ENCODE results near the gene ZNF814.
"Not testable (repeated sequence)": the region's sequence is repeated elsewhere in the genome, so short reads cannot be mapped to it uniquely, and the experiment has no call there.

The ZNF814 gene

GRCh38 chr19:57905258-57905657, 16.4 kb upstream of the ZNF814 start:
- DNase-seq (ENCODE audit: low read depth, low spot score) = no peak
- Histone ChIP-seq H3K36me3 (ENCODE audit: insufficient read depth, low read length) (peaks cover 19% of the 10 kb centered on the region; the same call in 1 of the 2 replicates), H3K9me3 (ENCODE audit: low read depth, low read length) (0 out of 2 replicates have a peak, but pooled peaks cover 2% of the 10 kb centered on the region), H3K27ac (no peak overlapping the region), H3K9ac (ENCODE audit: insufficient read length) (no peak overlapping the region), H3K4me3 (no peak overlapping the region)
- TF ChIP-seq FOXP2 (optimal IDR thresholded peaks at IDR 0.05; ENCODE audit: control extremely low read depth, extremely low read length, insufficient read depth) (no peak), EZH2 (IDR thresholded peaks at IDR 0.05) (no peak), POLR2AphosphoS5 (IDR thresholded peaks at IDR 0.05; ENCODE audit: borderline replicate concordance, low read depth, low read length) (no peak)

- no peak overlapping the region for H3K4me3 ChIP-seq
- H3K27ac ChIP-seq = no peak overlapping the region
- DNase-seq (ENCODE audit: low read depth, low spot score) = no peak
- TF ChIP-seq POLR2AphosphoS5 (IDR thresholded peaks at IDR 0.05; ENCODE audit: borderline replicate concordance, low read depth, low read length) = no peak
- no peak for TF ChIP-seq EZH2 (IDR thresholded peaks at IDR 0.05)
- TF ChIP-seq FOXP2 (optimal IDR thresholded peaks at IDR 0.05; ENCODE audit: control extremely low read depth, extremely low read length, insufficient read depth) = no peak
- H3K9ac ChIP-seq (ENCODE audit: insufficient read length) = no peak overlapping the region
- H3K9me3 ChIP-seq (ENCODE audit: low read depth, low read length) = 0 out of 2 replicates have a peak, but pooled peaks cover 2% of the 10 kb centered on the region
- peaks cover 13% of the 10 kb centered on the region; the same call in 1 of the 2 replicates for H3K36me3 ChIP-seq (ENCODE audit: insufficient read depth, low read length)
These were observed 14.9 kb upstream of the ZNF814 start for GRCh38 chr19:57903618-57904184.

- DNase-seq (ENCODE audit: low read depth, low spot score) = no peak
- Histone ChIP-seq H3K36me3 (ENCODE audit: insufficient read depth, low read length) (no peaks in the 10 kb centered on the region), H3K9me3 (ENCODE audit: low read depth, low read length) (no peaks in the 10 kb centered on the region), H3K27ac (no peak overlapping the region), H3K4me3 (no peak overlapping the region), H3K9ac (ENCODE audit: insufficient read length) (no peak overlapping the region)
- TF ChIP-seq FOXP2 (optimal IDR thresholded peaks at IDR 0.05; ENCODE audit: control extremely low read depth, extremely low read length, insufficient read depth) = no peak
- no peak for TF ChIP-seq POLR2AphosphoS5 (IDR thresholded peaks at IDR 0.05; ENCODE audit: borderline replicate concordance, low read depth, low read length)
- TF ChIP-seq EZH2 (IDR thresholded peaks at IDR 0.05) = no peak
These were observed 11.5 kb upstream of the ZNF814 start for GRCh38 chr19:57900311-57900710.

- H3K4me3 ChIP-seq; DNase-seq (ENCODE audit: low read depth, low spot score); H3K9ac ChIP-seq (ENCODE audit: insufficient read length); H3K27ac ChIP-seq; H3K9me3 ChIP-seq (ENCODE audit: low read depth, low read length): not testable (repeated sequence)
- peaks cover 21% of the 10 kb centered on the region for H3K36me3 ChIP-seq (ENCODE audit: insufficient read depth, low read length)
These were observed 1.9 kb upstream of the ZNF814 start for GRCh38 chr19:57890706-57891105.

GRCh38 chr19:57888107-57888559, 704 bp downstream of the ZNF814 start:
- H3K9ac ChIP-seq (ENCODE audit: insufficient read length) = peak overlapping the region; percentile 61

GRCh38 chr19:57887195-57887941, 1.5 kb downstream of the ZNF814 start:
- TF ChIP-seq EZH2 (IDR thresholded peaks at IDR 0.05) (no peak), FOXP2 (optimal IDR thresholded peaks at IDR 0.05; ENCODE audit: control extremely low read depth, extremely low read length, insufficient read depth) (no peak), POLR2AphosphoS5 (IDR thresholded peaks at IDR 0.05; ENCODE audit: borderline replicate concordance, low read depth, low read length) (no peak)
- no peak for DNase-seq (ENCODE audit: low read depth, low spot score)
- peaks cover 46% of the 10 kb centered on the region for H3K36me3 ChIP-seq (ENCODE audit: insufficient read depth, low read length)
- H3K9me3 ChIP-seq (ENCODE audit: low read depth, low read length) = no peaks in the 10 kb centered on the region; the same call in 1 of the 2 replicates
- H3K27ac ChIP-seq = no peak overlapping the region
- H3K9ac ChIP-seq (ENCODE audit: insufficient read length) = no peak overlapping the region
- H3K4me3 ChIP-seq = peak overlapping the region; percentile 76; the same call in 1 of the 2 replicates

More at GRCh38 chr19:57888107-57888559, 704 bp downstream of the ZNF814 start:
- Histone ChIP-seq H3K9me3 (ENCODE audit: low read depth, low read length) (no peaks in the 10 kb centered on the region; the same call in 1 of the 2 replicates), H3K27ac (no peak overlapping the region), H3K4me3 (peak overlapping the region; percentile 76), H3K36me3 (ENCODE audit: insufficient read depth, low read length) (peaks cover 41% of the 10 kb centered on the region)
- TF ChIP-seq POLR2AphosphoS5 (IDR thresholded peaks at IDR 0.05; ENCODE audit: borderline replicate concordance, low read depth, low read length) = no peak
- no peak for TF ChIP-seq FOXP2 (optimal IDR thresholded peaks at IDR 0.05; ENCODE audit: control extremely low read depth, extremely low read length, insufficient read depth)
- no peak for TF ChIP-seq EZH2 (IDR thresholded peaks at IDR 0.05)
- DNase-seq (ENCODE audit: low read depth, low spot score) = no peak

- Histone ChIP-seq H3K9ac (ENCODE audit: insufficient read length) (no peak overlapping the region), H3K4me3 (no peak overlapping the region), H3K27ac (no peak overlapping the region), H3K9me3 (ENCODE audit: low read depth, low read length) (no peaks in the 10 kb centered on the region; the same call in 1 of the 2 replicates), H3K36me3 (ENCODE audit: insufficient read depth, low read length) (peaks cover 46% of the 10 kb centered on the region)
- DNase-seq (ENCODE audit: low read depth, low spot score) = no peak
- TF ChIP-seq POLR2AphosphoS5 (IDR thresholded peaks at IDR 0.05; ENCODE audit: borderline replicate concordance, low read depth, low read length) = no peak
- no peak for TF ChIP-seq EZH2 (IDR thresholded peaks at IDR 0.05)
- TF ChIP-seq FOXP2 (optimal IDR thresholded peaks at IDR 0.05; ENCODE audit: control extremely low read depth, extremely low read length, insufficient read depth) = no peak
These were observed 2.8 kb downstream of the ZNF814 start for GRCh38 chr19:57886046-57886445.

GRCh38 chr19:57873883-57874799, 14.7 kb downstream of the ZNF814 start:
- DNase-seq (ENCODE audit: low read depth, low spot score); H3K4me3 ChIP-seq; H3K9ac ChIP-seq (ENCODE audit: insufficient read length); H3K27ac ChIP-seq: not testable (repeated sequence)
- peaks cover 30% of the 10 kb centered on the region for H3K9me3 ChIP-seq (ENCODE audit: low read depth, low read length)
- peaks cover 50% of the 10 kb centered on the region for H3K36me3 ChIP-seq (ENCODE audit: insufficient read depth, low read length)
